Left lung (tissue), 14 donors: ENCODE data around the gene AARSD1. TPM values are rescaled to one million over a fixed set of nuclear protein-coding genes. Genes with fewer than 3 reads are reported as not detected.

Source experiments
- ATAC-seq: fragments of 200-7000 bp; cut with Tn5 transposase; one replicate; pipeline ENCODE4 v1.9.1; 2020; ENCODE audit warnings: moderate library complexity
- DNase-seq, 4 donors: peaks; one replicate each; pipeline ENCODE4 v3.0.0-alpha.2; 2013 to 2020
- H3K27ac ChIP-seq, 2 donors: fragments of 200-600 bp; sonication (generic) in 1 of 2; one replicate each; pipeline versions ENCODE4 v1.5.0 to v1.8.0; 2020 to 2021
- H3K27me3 ChIP-seq, 2 donors: fragments of 200-600 bp; sonication (generic) in 1 of 2; one replicate each; pipeline versions ENCODE4 v1.5.0 to v1.8.0; 2020 to 2021
- H3K36me3 ChIP-seq, 2 donors: fragments of 200-600 bp; sonication (generic) in 1 of 2; one replicate each; pipeline versions ENCODE4 v1.5.0 to v1.8.0; 2020 to 2021
- H3K4me1 ChIP-seq, 2 donors: fragments of 200-600 bp; one replicate each; pipeline ENCODE4 v1.8.0; 2021
- H3K4me3 ChIP-seq, 2 donors: fragments of 200-600 bp; sonication (generic) in 1 of 2; one replicate each; pipeline versions ENCODE4 v1.5.0 to v1.8.0; 2020 to 2021; ENCODE audit warnings: mild to moderate bottlenecking in 1 of 2
- H3K9me3 ChIP-seq, 2 donors: fragments of 200-600 bp; sonication (generic) in 1 of 2; one replicate each; pipeline versions ENCODE4 v1.5.0 to v1.8.0; 2020 to 2021
- CTCF ChIP-seq, 2 donors: fragments of 200-600 bp; sonication (generic) in 1 of 2; IDR thresholded peaks; one replicate each; pipeline versions ENCODE4 v1.5.0 to v1.8.0; 2021; ENCODE audit warnings: antibody characterized with exemption in 2 of 2
- intact Hi-C, 2 donors: fragments of 100-400 bp; cut with DNase I; formaldehyde crosslinking; loops; one replicate each; pipeline versions ENCODE4 v1.11.2 to v1.14.2; 2022
- long read RNA-seq, 12 donors: library from polyadenylated mRNA in 2 of 12; unstranded in 2 of 12; transcript quantifications; one replicate each; pipeline ENCODE4 v2.0.0 and lab custom pipeline, GENCODE V29; 2019 to 2026
- polyA plus RNA-seq, 6 donors: library from polyadenylated mRNA; unstranded; fragments of 120-200 nt; gene quantifications; one replicate each; pipeline ENCODE4 v1.2.1, GENCODE V29; 2013; ENCODE audit not compliant: insufficient read length in 6 of 6
- total RNA-seq, 2 donors: library from RNA; stranded (reverse); fragmentation: NEBNext Ultra II Directional; extraction: Animal tissue kit (Norgen Biotek cat#: 25700); gene quantifications; one replicate each; pipeline ENCODE4 v1.2.1, GENCODE V29; 2021
- donor health status: DM: no; HTN: yes; CAD: no.
- donor health status: DM: no; HTN: no; CAD: no.

Gene AARSD1
- total RNA-seq: 10 to 100 TPM; 27.5 to 34.7 TPM
- polyA plus RNA-seq: 10 to 100 TPM; 66.9 to 91.8 (median 73.2) TPM
- long read RNA-seq, donor 1, transcript AARSD1-202 (12 exons, 1,322 nt): major isoform, 7 of 19 reads
- long read RNA-seq, donor 1, partial matches to known transcripts: 6 of 19 reads
- long read RNA-seq, donor 1, other reads (novel, unspliced or antisense): 0 of 19 reads
- long read RNA-seq, donor 2, transcript AARSD1-202 (12 exons, 1,322 nt): major isoform, 11 of 12 reads
- long read RNA-seq, donor 2, partial matches to known transcripts: 0 of 12 reads
- long read RNA-seq, donor 2, other reads (novel, unspliced or antisense): 0 of 12 reads
- long read RNA-seq, donor 3, transcript AARSD1-202 (12 exons, 1,322 nt): major isoform, 5 of 9 reads
- long read RNA-seq, donor 3, partial matches to known transcripts: 0 of 9 reads
- long read RNA-seq, donor 3, other reads (novel, unspliced or antisense): 0 of 9 reads
- long read RNA-seq, donor 4, transcript AARSD1-202 (12 exons, 1,322 nt): major isoform, 19 of 26 reads
- long read RNA-seq, donor 4, partial matches to known transcripts: 2 of 26 reads
- long read RNA-seq, donor 4, other reads (novel, unspliced or antisense): 4 of 26 reads
- long read RNA-seq, donor 5, transcript AARSD1-202 (12 exons, 1,322 nt): major isoform, 6 of 8 reads
- long read RNA-seq, donor 5, partial matches to known transcripts: 0 of 8 reads
- long read RNA-seq, donor 5, other reads (novel, unspliced or antisense): 0 of 8 reads
- long read RNA-seq, donor 6, transcript AARSD1-202 (12 exons, 1,322 nt): major isoform, 9 of 11 reads
- long read RNA-seq, donor 6, partial matches to known transcripts: 0 of 11 reads
- long read RNA-seq, donor 6, other reads (novel, unspliced or antisense): 0 of 11 reads
- long read RNA-seq, donor 7, partial matches to known transcripts: 0 of 3 reads
- long read RNA-seq, donor 7, other reads (novel, unspliced or antisense): 0 of 3 reads
- long read RNA-seq, donor 8, transcript AARSD1-202 (12 exons, 1,322 nt): major isoform, 5 of 5 reads
- long read RNA-seq, donor 8, partial matches to known transcripts: 0 of 5 reads
- long read RNA-seq, donor 8, other reads (novel, unspliced or antisense): 0 of 5 reads
- long read RNA-seq, donor 9: 0 reads
- long read RNA-seq, donor 10, transcript AARSD1-202 (12 exons, 1,322 nt): major isoform, 23 of 35 reads
- long read RNA-seq, donor 10, partial matches to known transcripts: 3 of 35 reads
- long read RNA-seq, donor 10, other reads (novel, unspliced or antisense): 8 of 35 reads
- long read RNA-seq, donor 11: 0 reads
- long read RNA-seq, donor 12, transcript AARSD1-202 (12 exons, 1,322 nt): major isoform, 6 of 8 reads
- long read RNA-seq, donor 12, partial matches to known transcripts: 0 of 8 reads
- long read RNA-seq, donor 12, other reads (novel, unspliced or antisense): 0 of 8 reads

DNA sequence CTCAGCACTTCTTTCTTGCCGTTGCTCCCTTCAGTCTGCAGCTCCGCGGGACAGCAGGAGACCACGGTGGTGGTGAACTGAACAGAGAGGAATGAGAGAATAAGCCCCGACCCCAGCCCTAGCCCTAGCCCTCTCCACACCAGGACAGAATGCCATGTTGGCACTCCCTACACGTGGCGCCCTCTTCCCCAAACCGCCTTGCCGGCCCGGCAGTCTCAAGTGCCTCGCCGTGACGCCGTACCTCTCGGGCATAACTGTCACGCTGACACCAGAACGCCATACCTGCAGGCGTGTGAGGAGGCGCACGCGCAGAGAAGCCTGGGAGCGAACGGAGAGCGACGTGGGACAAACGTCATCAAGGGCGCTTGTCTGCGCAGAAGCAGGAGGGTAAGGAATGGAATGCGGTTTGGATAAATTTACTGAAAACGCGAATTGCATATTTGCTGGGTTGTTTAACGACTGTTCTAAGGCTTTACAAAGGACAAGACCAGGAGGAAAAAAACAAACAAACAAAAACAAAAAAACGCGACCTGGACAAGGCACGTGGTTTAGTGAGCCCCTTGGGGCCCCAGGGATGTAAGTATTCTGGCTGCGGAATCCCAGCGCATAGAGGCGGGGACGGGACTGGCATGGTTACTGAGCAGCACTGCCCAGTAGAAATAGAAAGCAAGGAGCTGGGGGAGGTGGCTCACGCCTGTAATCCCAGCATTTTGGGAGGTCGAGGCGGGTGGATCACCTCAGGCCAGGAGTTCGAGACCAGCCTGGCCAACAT lies at the start of gene AARSD1:
Gene AARSD1 (minus strand): TSS at position 294 of the 772 bp plus-strand sequence. CDS start 14 bp downstream, at position 280.
- Histone ChIP-seq H3K9me3 (no peaks in the 10 kb centered on the region), H3K36me3 (peaks cover 0 to 28% of the 10 kb centered on the region in 2 donors), H3K27me3 (no peaks in the 10 kb centered on the region), H3K4me3 (peak within 1 kb of the TSS; percentile 66 to 79), H3K4me1 (peaks cover 6 to 8% of the 10 kb centered on the region in 2 donors), H3K27ac (peak within 1 kb of the TSS; percentile 81)
- peak; percentile 91 to 96 (median 94) for DNase-seq
- peak; percentile 97 for ATAC-seq
- intact Hi-C loops: no loop called here
- no peak for TF ChIP-seq CTCF (IDR thresholded peaks at IDR 0.05)

DNA sequence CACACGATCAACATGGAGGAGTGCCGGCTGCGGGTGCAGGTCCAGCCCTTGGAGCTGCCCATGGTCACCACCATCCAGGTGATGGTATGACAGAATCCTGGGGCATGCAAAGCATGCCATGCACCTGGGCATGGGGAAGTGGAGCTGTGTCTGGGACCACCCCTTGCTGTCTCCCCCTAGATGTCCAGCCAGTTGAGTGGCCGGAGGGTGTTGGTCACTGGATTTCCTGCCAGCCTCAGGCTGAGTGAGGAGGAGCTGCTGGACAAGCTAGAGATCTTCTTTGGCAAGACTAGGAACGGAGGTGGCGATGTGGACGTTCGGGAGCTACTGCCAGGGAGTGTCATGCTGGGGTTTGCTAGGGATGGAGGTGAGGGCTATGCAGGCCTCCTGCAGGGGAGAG lies 49.0 kb upstream of the AARSD1 start:
- ATAC-seq (no peak), DNase-seq (no peak)
- no peak overlapping the region for H3K27ac ChIP-seq
- TF ChIP-seq CTCF (IDR thresholded peaks at IDR 0.05): no peak
- H3K36me3 ChIP-seq: peaks cover 0 to 67% of the 10 kb centered on the region in 2 donors
- no peaks in the 10 kb centered on the region for H3K27me3 ChIP-seq
- intact Hi-C loops: no loop called here
- H3K4me1 ChIP-seq: peaks cover under 1 to 72% of the 10 kb centered on the region in 2 donors
- no peaks in the 10 kb centered on the region for H3K9me3 ChIP-seq
- no peak overlapping the region for H3K4me3 ChIP-seq

GRCh38 chr17:43011728-43012472 lies 47.6 kb upstream of the AARSD1 start:
- Histone ChIP-seq H3K27me3 (no peaks in the 10 kb centered on the region), H3K4me3 (no peak overlapping the region), H3K4me1 (peaks cover 4 to 80% of the 10 kb centered on the region in 2 donors), H3K36me3 (peaks cover 0 to 55% of the 10 kb centered on the region in 2 donors), H3K9me3 (no peaks in the 10 kb centered on the region), H3K27ac (no peak overlapping the region)
- no peak for ATAC-seq
- peak in 1 of 4 donors; percentile 39 for DNase-seq
- intact Hi-C loops: no loop called here
- no peak for TF ChIP-seq CTCF (IDR thresholded peaks at IDR 0.05)
